IPS-NIHi11 (cell line): Measurements from ENCODE around the gene GLRA3.
"Not testable (repeated sequence)": the region's sequence is repeated elsewhere in the genome, so short reads cannot be mapped to it uniquely, and the experiment has no call there.

Experiments used
- DNase-seq: peaks from one replicate; pipeline ENCODE4 v3.0.0; 2012; ENCODE audit warnings: mixed read lengths, low spot score

GLRA3 gene

DNA sequence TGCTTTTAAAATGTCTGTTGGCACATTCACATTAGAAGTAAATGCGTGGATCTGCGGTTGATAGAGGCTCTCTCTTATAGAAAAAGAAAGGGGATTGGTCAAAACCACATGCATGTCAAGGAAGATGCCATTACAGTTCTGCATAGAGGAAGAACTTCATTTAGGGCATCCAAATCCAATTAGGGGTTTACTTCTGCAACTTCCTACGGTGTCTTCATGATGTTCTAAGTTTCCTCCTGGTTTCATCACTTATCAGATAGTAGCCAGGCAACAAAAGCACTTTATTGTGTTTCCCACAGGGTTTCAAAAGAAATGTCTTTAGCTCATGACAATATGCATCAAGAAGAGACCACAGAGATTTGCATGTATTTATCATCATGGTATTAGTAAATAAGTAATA, 170.8 kb downstream of the GLRA3 start:
- DNase-seq = no peak

DNA sequence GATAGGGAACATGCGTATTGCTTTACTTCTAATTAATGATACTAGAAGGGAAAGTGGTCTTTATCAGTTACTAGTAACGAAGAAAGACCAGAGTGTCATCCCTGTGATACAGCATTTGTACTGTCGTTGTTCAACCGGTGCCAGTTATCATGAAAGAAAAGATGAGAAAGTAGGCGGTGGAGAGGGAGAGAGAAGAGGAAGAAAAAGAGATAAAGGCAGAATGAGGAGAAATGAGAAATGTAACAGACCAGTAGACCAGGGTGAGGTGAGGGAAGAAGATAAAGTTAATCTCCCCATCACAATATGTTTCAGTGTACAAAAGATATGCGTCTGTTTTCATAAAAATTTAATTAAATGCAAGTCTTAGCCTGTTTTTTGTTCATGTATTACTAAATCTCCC, 171.6 kb downstream of the GLRA3 start:
- DNase-seq = no peak

DNA sequence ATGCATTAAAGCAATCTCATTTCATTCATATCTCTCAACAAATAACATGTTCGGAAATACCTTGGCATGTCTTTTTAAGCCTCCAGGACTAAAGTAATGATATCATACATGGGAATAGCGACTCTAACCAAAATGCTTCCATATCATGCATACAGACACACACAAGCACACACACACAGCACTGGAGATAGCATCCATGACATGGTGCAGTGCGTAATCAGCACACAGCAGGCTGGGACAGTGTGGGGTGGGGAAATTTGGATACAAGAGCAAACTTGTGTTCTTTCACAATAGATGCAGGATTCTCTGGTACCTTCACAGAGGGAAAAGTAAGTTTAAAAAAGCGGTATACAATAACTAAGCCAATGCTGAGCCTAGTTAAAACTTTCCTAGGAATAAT, 174.4 kb downstream of the GLRA3 start:
- no peak for DNase-seq

DNA sequence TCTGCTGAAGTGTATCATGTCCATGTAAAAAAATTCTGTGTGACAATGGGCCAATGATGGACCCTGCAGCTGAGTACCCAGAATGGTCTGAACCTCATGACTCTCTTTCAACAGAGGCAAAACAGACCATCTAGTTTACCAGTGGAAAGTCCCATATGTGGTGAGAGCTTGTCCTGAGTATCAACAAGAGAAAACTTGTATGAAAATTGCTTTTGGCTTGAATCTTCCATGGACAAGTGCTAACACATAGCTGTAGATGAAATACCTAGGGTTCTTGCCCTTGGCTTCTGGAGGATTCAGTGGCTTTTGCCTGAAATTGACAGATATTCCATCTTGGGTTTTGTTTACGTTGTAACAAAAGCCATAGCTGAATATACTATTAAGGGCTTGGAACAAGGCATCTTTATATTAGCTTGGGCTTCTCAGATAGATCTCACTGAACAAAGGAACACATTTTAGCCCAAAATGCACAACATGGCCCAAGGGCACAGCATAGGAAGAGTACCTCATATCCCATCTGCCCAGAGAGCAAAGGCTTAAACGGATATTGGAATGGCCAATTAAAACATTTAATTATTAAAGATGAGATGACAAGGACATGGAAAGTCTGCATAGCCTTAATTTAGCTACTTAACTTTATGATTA, 178.2 kb downstream of the GLRA3 start:
- no peak for DNase-seq

DNA sequence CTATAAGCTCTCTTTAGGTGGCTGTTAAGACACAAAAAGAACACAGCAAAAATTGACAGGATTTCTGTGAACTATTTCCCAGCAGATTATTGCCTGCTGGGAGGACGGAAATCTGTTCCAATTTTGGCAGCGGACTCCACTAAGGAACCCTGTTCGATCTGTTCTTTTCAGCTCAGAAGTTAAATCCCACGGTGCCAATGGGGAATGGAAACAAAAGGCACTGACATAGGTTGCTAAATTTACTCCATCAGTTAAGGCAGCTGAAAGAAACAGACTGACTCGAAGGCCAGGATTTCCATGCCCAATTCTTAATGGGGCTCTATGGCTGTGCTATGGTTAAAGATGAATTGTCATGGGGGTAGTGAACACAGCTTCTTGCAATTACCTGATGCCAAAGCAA, 180.2 kb downstream of the GLRA3 start:
- DNase-seq = no peak

DNA sequence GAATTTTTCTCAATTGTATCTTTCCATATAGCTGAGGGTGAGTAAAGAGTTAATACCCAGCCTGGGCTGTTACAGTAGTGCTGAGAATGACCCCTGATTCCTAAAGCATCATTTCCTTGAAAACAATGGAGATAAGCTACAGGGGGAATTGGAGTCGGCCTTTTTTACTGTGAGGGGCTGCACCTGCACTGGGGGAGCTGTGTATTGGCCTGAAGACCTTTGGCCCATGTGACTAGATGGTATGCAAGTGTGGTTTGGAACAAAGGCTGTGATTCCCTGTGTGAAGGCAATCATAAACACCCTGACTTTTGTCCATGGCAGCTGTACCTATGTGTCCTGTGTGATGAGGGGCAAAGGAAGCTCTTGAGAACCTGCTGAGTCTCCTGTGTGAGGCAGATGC, 182.7 kb downstream of the GLRA3 start:
- peak; percentile 7 for DNase-seq

DNA sequence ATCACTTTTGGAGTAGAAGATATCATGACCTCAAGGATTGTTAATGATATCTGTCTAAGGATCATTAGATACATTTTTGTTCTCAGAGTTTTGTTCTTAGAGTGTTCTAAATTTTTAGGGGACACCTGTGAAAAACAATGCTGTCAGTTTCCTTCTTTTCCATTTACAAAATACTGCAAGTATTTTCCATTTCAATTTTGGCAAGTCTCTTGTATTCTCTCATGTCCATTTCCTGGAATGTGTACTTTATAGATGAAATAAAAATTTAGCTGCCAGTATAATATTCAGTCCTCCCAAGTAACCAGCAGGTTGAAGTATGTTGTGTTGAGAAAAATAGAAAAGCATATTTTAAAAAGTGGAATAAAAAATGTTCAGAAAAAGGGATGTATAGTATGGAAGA, 188.9 kb downstream of the GLRA3 start:
- no peak for DNase-seq

DNA sequence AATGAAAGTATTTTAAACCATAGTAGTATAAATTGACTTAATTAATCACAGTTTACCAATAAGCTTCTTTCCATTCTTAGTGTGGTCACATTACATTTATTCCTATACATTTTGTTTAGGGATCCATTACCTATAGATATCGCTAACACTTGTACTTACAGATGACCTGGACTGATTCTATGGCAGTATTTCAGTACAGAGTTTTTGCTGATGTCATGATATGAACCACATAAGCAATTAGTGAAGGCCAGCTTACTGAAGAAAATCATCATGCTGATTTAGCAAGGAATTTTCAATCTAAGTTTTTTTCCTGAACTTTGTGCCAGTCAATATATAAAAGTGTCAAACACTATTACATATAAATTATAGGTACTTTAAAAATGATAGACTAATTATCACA, 193.3 kb downstream of the GLRA3 start:
- DNase-seq = no peak

DNA sequence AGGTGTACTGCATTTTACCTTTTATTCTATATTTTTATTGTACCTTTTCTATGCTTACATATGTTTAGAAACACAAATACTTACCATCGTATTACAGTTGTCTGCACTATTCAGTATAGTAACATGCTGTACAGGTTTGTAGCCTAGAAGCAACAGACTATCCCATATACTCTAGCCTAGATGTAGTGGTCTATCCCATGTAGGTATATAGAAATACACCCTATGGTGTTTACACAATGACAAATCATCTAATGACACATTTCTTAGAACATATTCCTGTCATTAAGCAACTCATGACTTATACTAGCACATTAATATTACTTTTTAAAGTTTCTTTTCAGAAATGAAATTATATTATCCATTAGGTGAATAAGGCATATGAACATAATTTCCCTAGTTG, 195.6 kb downstream of the GLRA3 start:
- DNase-seq = no peak

DNA sequence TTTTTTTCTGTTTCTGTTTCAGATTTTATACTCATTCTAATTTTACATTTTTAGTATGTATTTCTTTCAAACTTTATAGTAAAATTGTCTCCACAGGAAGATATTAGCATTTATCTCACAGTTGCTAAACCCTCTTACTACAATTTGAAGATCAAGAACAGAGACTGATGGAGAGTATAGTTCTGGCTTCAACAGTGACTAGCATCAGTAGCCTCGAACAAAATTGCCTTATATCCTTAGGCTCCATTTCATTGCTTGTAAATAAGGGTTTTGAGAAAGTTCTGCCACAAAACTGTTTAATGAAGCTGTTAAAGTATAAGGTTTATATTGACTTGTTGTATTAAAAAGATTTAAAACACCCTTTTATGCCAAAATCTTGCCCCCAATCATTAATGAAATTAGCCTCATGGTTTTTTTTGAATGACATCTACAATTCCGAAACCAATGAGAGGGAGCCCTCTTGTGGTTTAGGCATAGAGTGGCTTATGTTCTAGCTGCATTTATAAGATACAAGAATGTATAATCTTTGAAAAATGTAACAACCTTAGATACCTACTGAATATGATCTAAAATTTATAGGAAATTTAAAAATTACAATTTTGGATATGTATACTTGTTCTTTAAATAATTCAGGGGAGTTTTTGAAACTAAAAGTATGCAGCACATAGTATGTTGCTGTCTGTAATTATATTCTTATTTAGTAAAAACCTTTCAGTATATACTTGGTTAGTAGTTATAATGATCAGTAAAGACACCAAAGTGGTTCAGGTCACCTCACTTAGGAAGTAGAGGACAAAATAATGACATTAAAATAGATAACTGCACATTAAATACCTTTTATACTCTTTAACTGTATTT, 196.9 kb downstream of the GLRA3 start:
- peak; percentile 26 for DNase-seq

DNA sequence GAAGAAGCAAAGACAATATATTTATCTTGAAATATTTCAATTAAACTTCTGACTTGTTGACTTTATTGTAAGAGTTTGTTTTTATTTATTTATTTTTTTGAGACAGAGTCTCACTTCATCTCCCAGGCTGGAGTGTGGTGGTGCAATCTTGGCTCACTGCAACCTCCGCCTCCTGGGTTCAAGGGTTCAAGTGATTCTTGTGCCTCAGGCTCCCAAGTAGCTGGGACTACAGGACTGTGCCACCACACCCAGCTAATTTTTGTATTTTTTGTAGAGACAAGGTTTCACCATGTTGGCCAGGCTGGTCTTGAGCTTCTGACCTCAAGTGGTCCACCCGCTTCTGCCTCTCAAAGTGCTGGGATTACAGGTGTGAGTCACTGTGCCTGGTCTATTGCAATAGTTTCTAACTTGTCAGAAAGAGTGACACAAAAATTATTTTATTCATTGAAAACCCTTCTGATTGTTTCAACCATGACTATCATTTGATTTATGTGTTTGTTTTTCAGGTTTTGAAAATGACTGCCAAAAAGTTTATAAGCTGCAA, 199.1 kb downstream of the GLRA3 start:
- DNase-seq = not testable (repeated sequence)

DNA sequence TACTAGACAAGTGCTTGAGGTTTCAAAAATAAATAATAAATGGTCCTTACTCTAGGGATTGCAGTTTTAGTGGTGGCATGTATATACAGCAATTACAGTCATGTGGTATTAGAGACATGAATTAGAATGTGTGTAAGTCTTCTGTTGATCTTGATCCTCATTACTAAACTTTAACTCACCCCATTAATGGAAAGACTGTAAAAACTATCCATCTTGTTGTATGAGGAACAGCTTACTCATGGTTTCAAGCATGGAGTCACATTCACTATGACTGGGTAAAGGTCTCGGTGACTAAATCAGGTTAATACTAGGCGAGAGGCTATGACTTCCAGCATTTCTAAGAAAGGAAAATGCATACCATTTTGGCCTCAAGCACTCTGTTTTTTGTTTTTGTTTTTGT, 199.8 kb downstream of the GLRA3 start:
- DNase-seq = no peak

DNA sequence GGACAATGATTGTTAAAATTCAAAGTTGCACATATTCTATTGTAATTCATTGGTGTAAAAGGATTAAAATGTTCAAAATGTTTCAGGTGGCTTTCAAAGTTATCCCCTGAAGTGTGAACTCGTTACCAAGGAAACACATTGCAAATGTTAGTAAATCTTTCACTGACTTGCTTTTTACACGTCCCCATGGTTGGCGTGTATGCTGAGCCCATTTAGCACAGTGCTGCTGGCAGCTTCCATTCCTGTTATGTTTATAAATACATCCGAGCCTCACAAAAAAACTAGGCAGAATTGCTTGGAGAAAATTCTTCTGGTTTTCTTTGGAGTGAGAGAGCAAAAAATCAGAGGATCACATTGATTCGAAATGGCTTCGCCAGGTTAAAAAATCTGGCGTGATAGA, 200.9 kb downstream of the GLRA3 start:
- DNase-seq = no peak

DNA sequence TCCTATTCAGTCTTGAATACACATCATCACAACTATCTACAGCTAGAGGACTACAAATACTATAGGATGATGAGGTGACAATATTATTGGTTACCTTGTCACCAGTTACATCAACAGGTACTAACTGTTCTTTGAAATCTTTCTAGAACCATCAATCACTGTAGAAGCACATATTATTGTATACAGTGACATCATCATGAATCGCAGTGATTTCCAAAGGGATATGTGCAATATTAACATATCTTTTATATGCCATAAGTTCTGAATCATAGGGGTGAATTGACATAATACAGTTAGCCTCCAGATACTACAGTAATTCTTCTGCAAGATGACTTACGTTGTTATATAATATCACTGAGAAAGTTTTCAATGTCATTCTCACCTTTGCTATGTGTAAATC, 201.6 kb downstream of the GLRA3 start:
- no peak for DNase-seq

DNA sequence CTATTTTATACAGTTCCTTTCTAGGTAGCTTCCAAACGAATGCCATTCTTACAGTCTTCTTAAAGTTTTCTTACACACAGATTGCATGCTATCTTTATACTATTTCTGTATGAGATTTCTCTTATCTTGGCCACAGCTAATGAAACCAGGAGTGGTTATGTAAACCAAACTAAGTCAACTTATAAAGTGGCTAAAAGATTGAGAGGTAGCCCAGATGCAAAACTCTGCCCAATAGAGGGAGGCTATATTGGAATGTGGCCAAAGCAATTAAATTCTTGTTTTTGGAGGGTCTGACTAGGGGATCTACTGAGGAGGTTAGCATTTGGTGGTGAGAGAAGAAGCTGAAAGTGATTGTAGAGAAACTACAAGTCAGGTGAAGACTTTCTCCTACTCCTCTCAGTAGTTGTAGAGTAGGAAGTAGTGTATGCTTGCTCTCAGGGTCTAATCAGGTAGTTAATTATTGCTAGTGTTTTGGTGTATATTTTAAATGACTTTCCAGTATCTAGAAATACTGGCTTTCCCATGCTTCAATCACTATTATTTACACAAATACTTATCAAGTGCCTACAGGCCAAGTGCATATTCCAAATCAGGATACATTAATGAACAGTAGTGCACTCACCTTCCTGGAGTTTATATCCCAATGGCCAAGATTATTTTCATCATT, 202.6 kb downstream of the GLRA3 start:
- DNase-seq = no peak

DNA sequence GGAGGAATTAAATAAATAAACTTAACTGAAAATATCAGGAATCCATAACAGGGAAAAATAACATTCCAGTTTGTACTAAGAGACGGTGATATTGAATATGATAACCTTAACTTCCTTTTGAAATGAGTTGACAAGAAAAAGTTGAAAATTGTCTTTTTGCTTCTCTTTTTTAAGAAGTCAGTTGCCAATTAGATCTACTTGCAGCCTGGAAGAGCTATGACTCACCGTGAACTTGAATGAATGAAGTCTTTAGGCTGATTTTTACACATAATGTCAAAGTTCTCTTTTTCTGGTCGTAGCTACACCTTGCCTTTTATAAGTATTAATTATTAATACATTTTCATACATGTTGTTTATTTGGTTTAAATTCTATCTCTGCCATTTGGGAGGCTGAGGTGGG, 212.4 kb downstream of the GLRA3 start:
- DNase-seq = no peak

DNA sequence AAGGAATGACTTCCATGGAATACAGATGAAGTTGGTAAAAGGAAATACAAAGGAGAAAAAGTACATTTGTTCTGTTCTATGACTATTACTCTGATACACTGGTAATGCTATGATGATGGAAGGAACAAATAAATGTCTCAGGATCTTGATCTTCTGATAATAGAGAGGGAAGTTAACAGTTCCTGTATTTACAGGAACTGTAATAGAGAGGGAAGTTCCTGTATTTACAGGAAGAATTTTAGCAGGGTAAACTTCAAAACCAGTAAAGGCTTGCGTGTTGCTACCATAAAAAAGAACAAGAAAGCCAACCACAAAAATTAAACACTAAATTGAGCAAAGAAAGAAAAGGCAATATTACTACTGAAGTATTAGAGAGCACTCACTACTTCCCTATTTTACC, 215.1 kb downstream of the GLRA3 start:
- DNase-seq = no peak

DNA sequence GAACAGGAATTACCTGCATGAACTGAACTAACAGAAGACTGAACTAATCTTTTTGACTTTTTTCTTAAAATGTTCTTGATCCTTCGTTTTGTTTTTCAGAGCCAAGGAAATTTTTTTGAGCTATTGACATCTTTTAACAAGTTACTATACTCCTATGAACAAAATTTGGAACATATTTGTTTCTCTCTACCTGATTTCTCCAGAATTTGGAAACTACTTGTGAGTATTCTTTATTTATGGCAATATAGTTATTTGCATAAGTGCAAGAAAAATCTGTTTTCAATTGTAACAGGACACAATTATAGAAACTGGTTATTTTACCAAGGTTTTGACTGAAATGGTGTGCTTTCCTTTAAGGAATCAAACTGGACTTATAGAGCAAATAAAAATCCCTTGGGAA, 217.3 kb downstream of the GLRA3 start:
- no peak for DNase-seq

DNA sequence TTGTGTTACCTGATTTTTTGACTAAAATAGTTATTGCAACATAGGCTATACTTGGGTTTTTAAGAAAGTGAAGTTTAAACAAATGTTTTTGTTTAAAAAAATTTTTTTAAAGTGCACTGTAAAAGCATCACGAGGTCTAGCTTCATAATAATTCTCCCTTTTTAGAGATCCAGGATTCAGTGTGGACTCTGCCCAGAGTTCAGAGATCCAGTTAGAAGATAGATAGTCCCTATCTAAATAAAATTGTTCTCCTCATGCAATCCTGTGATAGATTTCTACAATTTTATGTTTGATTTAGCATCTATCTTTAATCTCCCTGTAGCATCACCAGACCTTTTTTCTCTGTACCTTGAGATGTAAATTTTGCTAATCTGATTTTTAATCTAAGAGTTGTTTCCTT, 221.3 kb downstream of the GLRA3 start:
- DNase-seq = no peak

DNA sequence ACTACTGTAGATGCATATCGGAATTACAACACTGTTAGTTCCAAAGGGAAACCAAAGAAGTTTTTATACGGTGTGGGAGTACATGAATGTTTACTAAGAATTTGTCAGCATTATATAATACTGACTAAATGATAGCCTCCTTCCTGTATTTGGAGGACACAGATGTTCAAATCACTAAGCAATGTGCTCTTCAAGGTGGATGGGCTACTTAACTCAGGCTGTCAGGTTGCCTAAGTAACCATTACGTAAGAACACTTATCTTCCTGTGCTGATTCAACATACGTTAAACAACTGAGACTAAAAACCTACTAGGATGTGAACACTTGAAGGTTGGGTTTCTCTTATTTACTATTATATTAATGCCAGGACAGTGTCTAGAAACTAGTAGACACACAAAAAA, 224.8 kb downstream of the GLRA3 start:
- DNase-seq = no peak

DNA sequence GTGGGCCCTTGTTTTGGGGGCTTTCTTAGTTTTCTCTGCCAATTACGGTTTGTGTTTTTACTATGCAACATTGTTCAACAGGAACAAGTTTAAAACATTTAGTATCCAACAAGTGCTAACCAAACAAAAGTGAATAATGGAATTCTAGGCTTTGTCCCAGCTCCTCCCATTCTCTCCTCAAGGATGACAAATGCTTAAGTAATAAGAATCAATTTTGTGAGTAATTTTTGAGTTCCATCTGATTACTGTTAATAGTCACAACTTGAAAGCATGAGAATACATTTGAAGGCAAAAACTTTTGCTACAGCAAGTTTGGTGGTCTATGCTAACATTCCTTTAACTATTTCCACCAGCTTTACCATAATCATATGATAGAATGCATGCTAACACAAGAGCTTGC, 228.7 kb downstream of the GLRA3 start:
- no peak for DNase-seq

DNA sequence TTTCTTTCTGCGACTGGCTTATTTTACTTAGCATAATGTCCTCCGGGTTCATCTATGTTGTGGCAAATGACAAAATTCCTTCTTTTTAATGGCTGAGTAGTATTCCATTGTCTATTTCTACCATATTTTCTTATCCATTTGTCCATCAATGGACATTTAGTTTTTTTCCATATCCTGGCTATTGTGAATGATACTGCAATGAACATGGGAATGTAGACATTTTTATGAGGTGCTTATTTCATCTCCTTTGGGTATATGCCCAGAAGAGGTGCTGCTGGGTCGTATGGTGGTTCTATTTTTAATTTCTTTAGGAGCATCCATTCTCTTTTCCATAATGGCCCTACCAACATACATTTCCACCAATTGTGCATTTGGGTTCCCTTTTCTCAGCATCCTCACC, 230.2 kb downstream of the GLRA3 start:
- no peak for DNase-seq

DNA sequence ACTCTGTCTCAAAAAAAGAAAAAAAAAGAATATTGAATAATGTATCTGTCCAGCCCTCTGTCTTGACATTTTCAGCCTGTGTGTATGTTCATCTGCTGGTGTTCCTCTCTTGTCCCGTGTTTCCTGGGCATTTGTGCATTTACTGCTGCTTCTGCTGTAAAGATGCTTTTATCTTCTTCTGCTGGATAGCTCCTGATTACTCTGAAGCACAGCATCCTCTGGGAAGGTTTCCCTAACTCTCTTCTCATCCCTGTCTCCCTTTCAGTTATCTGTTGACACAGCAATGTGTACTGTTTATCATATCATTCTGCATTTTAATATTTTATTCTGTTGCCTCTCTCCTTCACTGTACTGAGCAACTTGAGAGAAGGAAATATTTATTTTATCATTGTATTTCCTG, 232.5 kb downstream of the GLRA3 start:
- no peak for DNase-seq
